Thyroid gland (tissue), 4 donors: Measurements from ENCODE around the gene EPHB4. TPM values are rescaled to one million over a fixed set of nuclear protein-coding genes. Genes with fewer than 3 reads are reported as not detected.

Experiments used
- DNase-seq, 2 donors: peaks; one replicate each; pipeline ENCODE4 v3.0.0-alpha.2; 2019
- H3K27ac ChIP-seq, 3 donors: fragments of 200-600 bp; sonication (generic); 1 replicate in 2 of 3; 2 replicates in 1 of 3; pipeline ENCODE4 v1.5.1; 2016 to 2019; ENCODE audit warnings: mild to moderate bottlenecking in 1 of 3, moderate library complexity in 1 of 3
- H3K27me3 ChIP-seq: fragments of 200-600 bp; sonication (generic); one replicate; pipeline ENCODE4 v1.5.1; 2019
- H3K36me3 ChIP-seq, 2 donors: fragments of 200-600 bp; sonication (generic); one replicate each; pipeline ENCODE4 v1.5.1; 2016 to 2019
- H3K4me1 ChIP-seq, 2 donors: fragments of 200-600 bp; sonication (generic); one replicate each; pipeline ENCODE4 v1.5.1; 2017 to 2019
- H3K4me3 ChIP-seq, 3 donors: fragments of 200-600 bp; sonication (generic); replicated peaks in 1 of 3; 1 replicate in 2 of 3; 2 replicates in 1 of 3; pipeline ENCODE4 v1.5.1; 2016; ENCODE audit warnings: mild to moderate bottlenecking in 1 of 3
- H3K9me3 ChIP-seq: fragments of 200-600 bp; sonication (generic); one replicate; pipeline ENCODE4 v1.5.1; 2017
- POLR2A ChIP-seq, 2 donors: fragments of 450-650 bp; IDR thresholded peaks; one replicate each; pipeline ENCODE4 v1.6.1; 2017; ENCODE audit warnings: antibody characterized with exemption in 2 of 2, mild to moderate bottlenecking in 2 of 2, moderate library complexity in 1 of 2
- WGBS, 2 donors: methylation state at CpG; one replicate each; pipeline ENCODE4 v1.1.5; 2017; 5-methylcytosine and 5-hydroxymethylcytosine counted together
- intact Hi-C: fragments of 100-400 bp; cut with DNase I; formaldehyde crosslinking; loops from one replicate; pipeline ENCODE4 v1.15.1; 2023
- total RNA-seq, 4 donors: library from RNA; depleted of rRNA; stranded (reverse); fragments of >200 nt; gene quantifications; one replicate each; pipeline ENCODE4 v1.2.3, GENCODE V29; 2016
- TF ChIP-seq, protein P1 (sequence below), 6 experiments: fragments of 200-600 bp in 3 of 6; fragments of 450-650 bp in 3 of 6; sonication (generic) in 3 of 6; IDR thresholded peaks; one replicate each; pipeline ENCODE4 v1.5.1; 2016 to 2019; ENCODE audit warnings: antibody characterized with exemption in 6 of 6, mild to moderate bottlenecking in 2 of 6, inconsistent platforms in 1 of 6, moderate library complexity in 1 of 6

The EPHB4 gene
- total RNA-seq, 4 donors from 2014 or later = 27.9 to 38.0 (median 35.1) TPM

DNA sequence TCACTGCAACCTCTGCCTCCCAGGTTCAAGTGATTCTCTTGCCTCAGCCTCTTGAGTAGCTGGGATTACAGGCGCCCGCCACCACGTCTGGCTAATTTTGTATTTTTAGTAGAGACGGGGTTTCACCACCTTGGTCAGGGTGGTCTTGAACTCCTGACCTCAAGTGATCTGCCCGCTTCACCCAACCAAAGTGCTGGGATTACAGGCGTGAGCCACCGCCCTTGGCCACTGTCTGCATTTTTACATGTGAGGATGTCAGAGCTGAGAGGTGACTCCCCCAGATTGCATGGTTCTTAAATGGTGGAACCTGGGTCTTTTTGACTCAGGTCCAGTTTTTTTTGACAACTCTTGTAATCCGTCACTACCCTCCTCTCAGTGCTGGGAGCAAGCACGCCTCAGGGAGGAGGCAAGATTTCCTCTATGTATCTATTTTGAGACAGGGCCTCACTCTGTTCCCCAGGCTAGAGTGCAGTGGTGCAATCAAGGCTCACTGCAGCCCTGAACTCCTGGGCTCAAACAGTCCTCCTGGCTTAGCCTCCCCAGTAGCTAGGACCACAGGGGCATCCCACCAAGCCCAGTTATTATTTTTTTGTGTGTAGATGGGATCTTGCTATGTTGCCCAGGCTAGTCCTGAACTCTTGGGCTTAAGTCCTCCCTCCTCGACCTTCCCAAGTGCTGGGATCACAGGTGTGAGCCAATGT is 46.4 kb upstream of the EPHB4 start:
- intact Hi-C loops = no loop called here
- Histone ChIP-seq H3K9me3 (no peaks in the 10 kb centered on the region), H3K27ac (peak overlapping the region; percentile 92 to 94 (median 93)), H3K4me3 (peak overlapping the region in 1 of 3 donors; percentile 100), H3K4me1 (peaks cover 25 to 29% of the 10 kb centered on the region in 2 donors), H3K36me3 (peaks cover 13 to 33% of the 10 kb centered on the region in 2 donors), H3K27me3 (no peaks in the 10 kb centered on the region)
- DNase-seq = no peak
- WGBS, 2 donors = 87 to 95% methylated on average over 10 of the region's 10 CpGs
- TF ChIP-seq, protein P1, sequence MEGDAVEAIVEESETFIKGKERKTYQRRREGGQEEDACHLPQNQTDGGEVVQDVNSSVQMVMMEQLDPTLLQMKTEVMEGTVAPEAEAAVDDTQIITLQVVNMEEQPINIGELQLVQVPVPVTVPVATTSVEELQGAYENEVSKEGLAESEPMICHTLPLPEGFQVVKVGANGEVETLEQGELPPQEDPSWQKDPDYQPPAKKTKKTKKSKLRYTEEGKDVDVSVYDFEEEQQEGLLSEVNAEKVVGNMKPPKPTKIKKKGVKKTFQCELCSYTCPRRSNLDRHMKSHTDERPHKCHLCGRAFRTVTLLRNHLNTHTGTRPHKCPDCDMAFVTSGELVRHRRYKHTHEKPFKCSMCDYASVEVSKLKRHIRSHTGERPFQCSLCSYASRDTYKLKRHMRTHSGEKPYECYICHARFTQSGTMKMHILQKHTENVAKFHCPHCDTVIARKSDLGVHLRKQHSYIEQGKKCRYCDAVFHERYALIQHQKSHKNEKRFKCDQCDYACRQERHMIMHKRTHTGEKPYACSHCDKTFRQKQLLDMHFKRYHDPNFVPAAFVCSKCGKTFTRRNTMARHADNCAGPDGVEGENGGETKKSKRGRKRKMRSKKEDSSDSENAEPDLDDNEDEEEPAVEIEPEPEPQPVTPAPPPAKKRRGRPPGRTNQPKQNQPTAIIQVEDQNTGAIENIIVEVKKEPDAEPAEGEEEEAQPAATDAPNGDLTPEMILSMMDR (IDR thresholded peaks at IDR 0.05) = no peak
- no peak for TF ChIP-seq POLR2A (IDR thresholded peaks at IDR 0.05)

DNA sequence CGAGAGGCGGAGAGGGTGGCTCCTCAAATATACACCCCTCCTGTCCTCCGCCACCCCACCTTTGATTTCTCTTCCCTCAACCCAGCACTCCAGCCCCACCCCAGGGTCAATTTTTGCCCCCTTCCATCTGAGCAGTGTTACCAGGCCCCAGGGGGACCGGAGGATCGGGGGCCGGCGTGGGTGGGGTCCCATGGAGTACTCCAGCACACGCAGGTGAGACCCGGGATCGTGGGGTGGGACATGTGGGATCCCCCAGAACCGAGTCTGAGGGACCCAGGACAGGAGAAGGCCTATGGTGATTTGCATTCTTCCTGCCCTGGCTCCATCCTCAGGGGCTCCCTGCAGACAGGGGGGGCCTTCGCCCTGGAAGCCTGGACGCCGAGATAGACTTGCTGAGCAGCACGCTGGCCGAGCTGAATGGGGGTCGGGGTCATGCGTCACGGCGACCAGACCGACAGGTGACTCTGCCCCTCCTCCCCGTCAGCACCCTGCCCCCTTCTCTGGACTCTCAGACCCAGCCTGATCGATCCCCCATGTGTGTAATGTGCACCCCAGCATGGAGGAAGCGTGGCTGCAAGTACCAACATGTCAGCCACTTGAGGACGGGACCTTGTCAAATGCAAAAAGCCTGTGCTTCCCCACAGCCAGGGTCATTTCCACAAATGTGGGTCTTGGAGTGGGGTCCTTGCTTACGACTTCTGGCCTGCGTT is 40.6 kb upstream of the EPHB4 start:
- Histone ChIP-seq H3K9me3 (no peaks in the 10 kb centered on the region), H3K27ac (peak overlapping the region; percentile 96 to 99 (median 96)), H3K4me1 (peaks cover 14 to 26% of the 10 kb centered on the region in 2 donors), H3K4me3 (peak overlapping the region; percentile 72 to 100 (median 83)), H3K36me3 (peaks cover 13 to 24% of the 10 kb centered on the region in 2 donors), H3K27me3 (no peaks in the 10 kb centered on the region)
- TF ChIP-seq, protein P1 (IDR thresholded peaks at IDR 0.05) = no peak
- peak in 1 of 2 donors; percentile 9 for TF ChIP-seq POLR2A (IDR thresholded peaks at IDR 0.05)
- 15 to 16% methylated on average over 22 to 27 of the region's 27 CpGs for WGBS, 2 donors
- DNase-seq = peak; percentile 47 to 49
- intact Hi-C loops = no loop called here

DNA sequence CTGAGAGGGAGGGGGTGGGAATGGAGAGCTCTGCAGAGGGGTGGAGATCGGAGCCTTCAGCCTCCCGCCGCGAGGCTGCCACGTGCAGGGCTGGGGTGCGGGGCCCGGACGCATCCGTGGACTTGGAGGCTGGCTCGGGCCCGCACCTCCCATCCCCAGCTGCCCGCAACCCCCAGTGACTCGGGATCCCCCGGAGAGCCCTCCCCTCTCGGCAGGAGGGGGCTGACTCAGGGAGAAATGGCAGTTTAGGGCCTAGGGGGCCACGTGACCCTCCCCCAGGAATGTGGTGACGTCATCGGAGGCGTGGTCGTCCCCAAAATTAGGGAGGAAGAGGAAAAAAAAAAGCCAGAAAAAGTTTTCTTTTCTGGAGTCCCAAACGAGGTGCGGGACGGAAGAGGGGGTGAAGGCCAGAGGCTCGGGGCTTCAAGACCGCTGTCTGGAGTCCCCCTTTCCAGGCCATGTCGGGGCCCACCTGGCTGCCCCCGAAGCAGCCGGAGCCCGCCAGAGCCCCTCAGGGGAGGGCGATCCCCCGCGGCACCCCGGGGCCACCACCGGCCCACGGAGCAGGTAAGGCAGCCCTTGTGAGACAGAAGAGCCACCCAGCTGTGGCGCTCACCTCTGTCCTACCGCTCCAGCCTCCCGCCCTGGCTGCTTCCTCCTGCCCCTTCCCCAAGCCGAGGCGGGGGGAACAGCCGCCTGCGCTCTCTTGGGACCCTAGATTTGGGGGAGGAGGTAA is 39.9 kb upstream of the EPHB4 start, which contains the start of gene TRIP6:
Gene TRIP6 (plus strand): TSS at position 348 of the 736 bp plus-strand sequence. CDS start 111 bp downstream, at position 459.
- H3K9me3 ChIP-seq = no peaks in the 10 kb centered on the region
- peak within 1 kb of the TSS; percentile 72 to 100 (median 83) for H3K4me3 ChIP-seq
- TF ChIP-seq POLR2A (IDR thresholded peaks at IDR 0.05) = peak; percentile 19 to 57
- TF ChIP-seq, protein P1 (IDR thresholded peaks at IDR 0.05) = no peak
- peaks cover 10 to 19% of the 10 kb centered on the region in 2 donors for H3K36me3 ChIP-seq
- intact Hi-C loops = no loop called here
- 0 to 1% methylated on average over 36 to 39 of the region's 42 CpGs for WGBS, 2 donors
- peaks cover 14 to 26% of the 10 kb centered on the region in 2 donors for H3K4me1 ChIP-seq
- peak within 1 kb of the TSS; percentile 96 to 99 (median 96) for H3K27ac ChIP-seq
- peak; percentile 93 to 94 for DNase-seq
- H3K27me3 ChIP-seq = no peaks in the 10 kb centered on the region

DNA sequence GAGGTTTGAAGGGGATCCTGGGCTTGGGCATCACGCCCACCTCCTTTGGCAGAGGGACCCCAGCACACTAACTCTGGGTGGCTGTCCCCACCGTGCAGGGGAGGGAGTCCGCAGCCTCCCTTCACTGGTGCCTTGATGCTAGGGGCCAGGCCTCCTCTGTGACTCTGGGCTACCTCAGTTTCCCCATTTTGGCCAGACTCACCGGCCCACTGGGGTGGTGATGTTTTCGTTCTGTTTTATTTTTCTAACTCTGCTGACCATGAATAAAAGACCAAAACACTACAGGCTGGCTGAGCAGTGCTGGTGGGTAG is 39.4 kb upstream of the EPHB4 start:
- no peak for TF ChIP-seq POLR2A (IDR thresholded peaks at IDR 0.05)
- TF ChIP-seq, protein P1 (IDR thresholded peaks at IDR 0.05) = no peak
- 8 to 48% methylated on average over 2 to 5 of the region's 5 CpGs for WGBS, 2 donors
- Histone ChIP-seq H3K27me3 (no peaks in the 10 kb centered on the region), H3K4me1 (peaks cover 14 to 26% of the 10 kb centered on the region in 2 donors), H3K36me3 (peaks cover 7 to 15% of the 10 kb centered on the region in 2 donors), H3K4me3 (peak overlapping the region in 1 of 3 donors; percentile 72), H3K27ac (peak overlapping the region; percentile 96 to 99 (median 96)), H3K9me3 (no peaks in the 10 kb centered on the region)
- DNase-seq = no peak
- intact Hi-C loops = no loop called here
